Tibial nerve (tissue), 4 donors: ENCODE results near the gene NRXN3. TPM values are rescaled to one million over a fixed set of nuclear protein-coding genes. Genes with fewer than 3 reads are reported as not detected.

Experiments
- DNase-seq, 2 donors: peaks; one replicate each; pipeline ENCODE4 v3.0.0-alpha.2; 2019; ENCODE audit warnings: low spot score in 2 of 2
- H3K27ac ChIP-seq, 4 donors: fragments of 200-600 bp; sonication (generic) in 3 of 4; one replicate each; pipeline ENCODE4 v1.5.1; 2017 to 2019; ENCODE audit warnings: mild to moderate bottlenecking in 1 of 4
- H3K27me3 ChIP-seq, 2 donors: fragments of 200-600 bp; sonication (generic) in 1 of 2; one replicate each; pipeline versions ENCODE4 v1.5.1 to v1.6.0; 2017 to 2019
- H3K36me3 ChIP-seq, 3 donors: fragments of 200-600 bp; sonication (generic); one replicate each; pipeline ENCODE4 v1.5.1; 2018 to 2019
- H3K4me1 ChIP-seq, 4 donors: fragments of 200-600 bp; sonication (generic) in 3 of 4; one replicate each; pipeline ENCODE4 v1.5.1; 2017 to 2019
- H3K4me3 ChIP-seq, 4 donors: fragments of 200-600 bp; sonication (generic) in 3 of 4; one replicate each; pipeline ENCODE4 v1.5.1; 2017 to 2019; ENCODE audit warnings: mild to moderate bottlenecking in 1 of 4, moderate library complexity in 1 of 4
- H3K9me3 ChIP-seq, 4 donors: fragments of 200-600 bp; sonication (generic) in 3 of 4; one replicate each; pipeline ENCODE4 v1.5.1; 2017 to 2019
- EP300 ChIP-seq, 2 donors: sonication (generic); formaldehyde crosslinking; IDR thresholded peaks; one replicate each; pipeline ENCODE4 v1.6.1; 2017; ENCODE audit warnings: antibody characterized with exemption in 2 of 2, mild to moderate bottlenecking in 1 of 2
- POLR2A ChIP-seq, 2 donors: fragments of 450-650 bp; IDR thresholded peaks; one replicate each; pipeline ENCODE4 v1.6.1; 2017; ENCODE audit warnings: antibody characterized with exemption in 2 of 2, mild to moderate bottlenecking in 2 of 2, moderate library complexity in 2 of 2
- WGBS, 2 donors: methylation state at CpG; one replicate each; pipeline ENCODE4 v1.1.5; 2018; 5-methylcytosine and 5-hydroxymethylcytosine counted together
- total RNA-seq, 4 donors: library from RNA; depleted of rRNA; stranded (reverse); fragments of >200 nt; gene quantifications; one replicate each; pipeline ENCODE4 v1.1.0, GENCODE V29; 2016
- TF ChIP-seq, protein P1 (sequence below), 5 experiments: fragments of 200-600 bp in 3 of 5; fragments of 450-650 bp in 2 of 5; sonication (generic) in 3 of 5; IDR thresholded peaks; one replicate each; pipeline ENCODE4 v1.5.1; 2016 to 2019; ENCODE audit warnings: antibody characterized with exemption in 5 of 5, mild to moderate bottlenecking in 3 of 5, moderate library complexity in 2 of 5

The NRXN3 gene
- total RNA-seq, 4 donors from 2014 or later, result 16.7 to 52.2 (median 19.7) TPM

DNA sequence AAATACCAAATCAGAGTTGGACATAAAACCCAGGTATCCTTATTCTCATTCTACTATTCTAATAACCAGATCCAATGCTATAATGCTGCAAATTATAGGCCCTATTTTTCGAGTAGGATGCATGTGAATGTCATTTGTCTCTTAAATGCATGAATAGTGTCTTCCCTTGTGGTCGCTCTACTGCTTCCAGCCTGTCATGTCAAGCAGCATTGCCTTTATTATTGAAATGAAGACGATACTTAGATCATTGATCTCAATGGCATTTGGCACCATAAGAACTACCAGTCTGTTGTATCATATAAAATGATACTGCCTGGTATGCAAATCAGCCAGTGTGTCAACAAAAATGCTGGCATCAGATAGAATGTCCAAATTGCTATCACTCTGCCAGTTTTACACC lies 1392.0 kb downstream of the NRXN3 start:
- no peak for DNase-seq
- H3K36me3 ChIP-seq, result no peaks in the 10 kb centered on the region
- H3K9me3 ChIP-seq, result no peaks in the 10 kb centered on the region
- no peaks in the 10 kb centered on the region for H3K4me1 ChIP-seq
- 93 to 95% methylated on average over 3 of the region's 3 CpGs for WGBS, 2 donors
- no peak overlapping the region for H3K27ac ChIP-seq
- no peak for TF ChIP-seq POLR2A (IDR thresholded peaks at IDR 0.05)
- TF ChIP-seq, protein P1, sequence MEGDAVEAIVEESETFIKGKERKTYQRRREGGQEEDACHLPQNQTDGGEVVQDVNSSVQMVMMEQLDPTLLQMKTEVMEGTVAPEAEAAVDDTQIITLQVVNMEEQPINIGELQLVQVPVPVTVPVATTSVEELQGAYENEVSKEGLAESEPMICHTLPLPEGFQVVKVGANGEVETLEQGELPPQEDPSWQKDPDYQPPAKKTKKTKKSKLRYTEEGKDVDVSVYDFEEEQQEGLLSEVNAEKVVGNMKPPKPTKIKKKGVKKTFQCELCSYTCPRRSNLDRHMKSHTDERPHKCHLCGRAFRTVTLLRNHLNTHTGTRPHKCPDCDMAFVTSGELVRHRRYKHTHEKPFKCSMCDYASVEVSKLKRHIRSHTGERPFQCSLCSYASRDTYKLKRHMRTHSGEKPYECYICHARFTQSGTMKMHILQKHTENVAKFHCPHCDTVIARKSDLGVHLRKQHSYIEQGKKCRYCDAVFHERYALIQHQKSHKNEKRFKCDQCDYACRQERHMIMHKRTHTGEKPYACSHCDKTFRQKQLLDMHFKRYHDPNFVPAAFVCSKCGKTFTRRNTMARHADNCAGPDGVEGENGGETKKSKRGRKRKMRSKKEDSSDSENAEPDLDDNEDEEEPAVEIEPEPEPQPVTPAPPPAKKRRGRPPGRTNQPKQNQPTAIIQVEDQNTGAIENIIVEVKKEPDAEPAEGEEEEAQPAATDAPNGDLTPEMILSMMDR (IDR thresholded peaks at IDR 0.05), result no peak
- H3K4me3 ChIP-seq, result no peak overlapping the region
- H3K27me3 ChIP-seq, result no peaks in the 10 kb centered on the region

DNA sequence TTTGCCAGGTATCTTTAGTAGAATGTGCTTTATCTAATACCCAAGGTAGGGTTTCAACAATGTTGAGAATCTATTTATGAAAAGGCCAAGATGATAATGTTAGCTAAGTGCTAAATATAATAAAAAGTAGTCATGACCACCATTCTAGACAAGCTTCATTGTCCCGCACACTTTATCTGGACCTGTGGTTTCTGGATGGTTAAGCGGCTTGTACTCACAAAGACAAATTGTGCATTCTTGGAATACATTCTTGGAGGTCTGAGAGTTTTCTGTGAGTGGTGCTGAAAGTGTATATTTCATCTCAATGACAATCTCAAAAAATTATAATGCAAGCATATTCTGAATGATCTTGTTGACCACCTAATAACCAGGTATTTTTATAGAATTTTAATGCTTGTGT lies 1394.2 kb downstream of the NRXN3 start:
- 85 to 92% methylated on average over 2 of the region's 2 CpGs for WGBS, 2 donors
- Histone ChIP-seq H3K9me3 (no peaks in the 10 kb centered on the region), H3K4me1 (peaks cover 0 to 4% (median 0%) of the 10 kb centered on the region in 4 donors), H3K36me3 (no peaks in the 10 kb centered on the region), H3K27ac (no peak overlapping the region), H3K4me3 (no peak overlapping the region), H3K27me3 (no peaks in the 10 kb centered on the region)
- DNase-seq, result no peak
- TF ChIP-seq EP300 (IDR thresholded peaks at IDR 0.05), result no peak
- no peak for TF ChIP-seq POLR2A (IDR thresholded peaks at IDR 0.05)
- TF ChIP-seq, protein P1 (IDR thresholded peaks at IDR 0.05), result no peak

DNA sequence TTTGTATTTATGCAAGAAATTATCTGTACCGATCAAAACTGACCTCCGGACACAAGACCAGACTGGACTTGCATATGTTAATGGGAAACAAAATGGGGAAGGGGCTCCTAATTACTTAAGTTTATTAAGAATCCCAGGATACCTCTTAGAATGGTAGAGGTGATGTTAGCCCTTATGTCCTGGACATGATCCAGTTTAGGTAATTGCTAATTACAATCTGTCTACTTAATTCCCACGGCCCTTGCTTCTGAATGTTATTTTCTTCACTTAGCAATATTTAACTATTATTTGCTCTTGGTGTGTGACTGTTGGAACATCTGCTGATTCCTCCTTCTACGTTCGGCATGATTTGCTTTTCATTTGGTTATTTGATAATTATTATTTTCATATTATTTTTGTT lies 1397.1 kb downstream of the NRXN3 start:
- TF ChIP-seq EP300 (IDR thresholded peaks at IDR 0.05), result no peak
- TF ChIP-seq, protein P1 (IDR thresholded peaks at IDR 0.05), result no peak
- TF ChIP-seq POLR2A (IDR thresholded peaks at IDR 0.05), result no peak
- no peak overlapping the region for H3K27ac ChIP-seq
- H3K4me3 ChIP-seq, result no peak overlapping the region
- H3K36me3 ChIP-seq, result no peaks in the 10 kb centered on the region
- DNase-seq, result no peak
- H3K9me3 ChIP-seq, result no peaks in the 10 kb centered on the region
- no peaks in the 10 kb centered on the region for H3K27me3 ChIP-seq
- peaks cover 0 to 4% (median 0%) of the 10 kb centered on the region in 4 donors for H3K4me1 ChIP-seq
- 91 to 95% methylated on average over 5 of the region's 5 CpGs for WGBS, 2 donors

DNA sequence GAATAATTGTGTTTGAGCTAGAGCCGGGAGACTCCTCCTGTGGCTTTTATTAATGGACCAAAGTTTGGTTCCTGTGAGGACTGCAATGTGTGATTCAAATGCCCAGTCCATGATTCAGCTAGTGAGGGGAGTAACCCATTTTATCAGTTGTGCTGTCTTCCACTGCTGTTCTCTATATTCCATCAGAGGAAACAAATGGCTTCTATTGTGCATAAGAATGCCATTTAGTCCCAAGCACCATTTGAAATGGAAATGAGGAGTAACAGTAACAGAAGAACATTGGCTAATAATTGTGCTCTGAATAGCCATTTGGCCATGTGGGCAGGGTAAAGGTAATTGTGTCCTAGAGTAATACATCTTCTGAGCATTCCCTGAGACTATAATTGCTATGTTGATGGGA lies 1398.4 kb downstream of the NRXN3 start:
- H3K27me3 ChIP-seq, result no peaks in the 10 kb centered on the region
- H3K4me1 ChIP-seq, result peaks cover 0 to 4% (median 0%) of the 10 kb centered on the region in 4 donors
- DNase-seq, result no peak
- WGBS, 2 donors, result 48 to 59% methylated on average over 1 of the region's 1 CpG
- H3K9me3 ChIP-seq, result no peaks in the 10 kb centered on the region
- peak overlapping the region in 1 of 4 donors; percentile 26 for H3K27ac ChIP-seq
- no peak overlapping the region for H3K4me3 ChIP-seq
- H3K36me3 ChIP-seq, result no peaks in the 10 kb centered on the region
- no peak for TF ChIP-seq POLR2A (IDR thresholded peaks at IDR 0.05)
- TF ChIP-seq, protein P1 (IDR thresholded peaks at IDR 0.05), result no peak
- no peak for TF ChIP-seq EP300 (IDR thresholded peaks at IDR 0.05)

DNA sequence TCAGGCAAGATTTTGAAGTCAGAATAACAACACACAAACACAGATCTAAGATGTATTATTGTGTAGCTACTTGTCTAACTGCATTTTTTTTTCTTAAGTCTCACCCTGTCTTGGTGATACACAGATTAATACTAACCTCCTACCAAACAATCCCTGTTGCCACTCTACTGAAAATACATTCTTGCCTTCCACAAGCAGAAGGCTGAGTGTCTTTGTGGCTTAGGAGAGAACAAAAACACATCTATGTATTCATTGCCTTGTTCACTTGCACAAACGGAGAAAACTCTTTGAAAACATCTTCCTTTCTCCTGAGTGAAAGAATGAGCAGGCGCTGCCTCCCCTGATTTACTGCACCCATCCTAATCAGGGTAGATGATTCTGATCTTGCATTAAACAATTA lies 1398.9 kb downstream of the NRXN3 start:
- H3K9me3 ChIP-seq, result no peaks in the 10 kb centered on the region
- TF ChIP-seq POLR2A (IDR thresholded peaks at IDR 0.05), result no peak
- TF ChIP-seq, protein P1 (IDR thresholded peaks at IDR 0.05), result no peak
- TF ChIP-seq EP300 (IDR thresholded peaks at IDR 0.05), result no peak
- H3K4me3 ChIP-seq, result no peak overlapping the region
- no peak for DNase-seq
- no peaks in the 10 kb centered on the region for H3K36me3 ChIP-seq
- 64 to 67% methylated on average over 2 of the region's 2 CpGs for WGBS, 2 donors
- no peaks in the 10 kb centered on the region for H3K27me3 ChIP-seq
- H3K27ac ChIP-seq, result no peak overlapping the region
- H3K4me1 ChIP-seq, result peaks cover 0 to 4% (median 0%) of the 10 kb centered on the region in 4 donors
